LoVo (cell line): ENCODE data around the gene GNB1.
"Not testable (repeated sequence)": the region's sequence is repeated elsewhere in the genome, so short reads cannot be mapped to it uniquely, and the experiment has no call there.

ENCODE experiments used
- DNase-seq: peaks from one replicate; pipeline ENCODE4 v3.0.0-alpha.2; 2016; ENCODE audit warnings: low spot score

Gene GNB1

DNA sequence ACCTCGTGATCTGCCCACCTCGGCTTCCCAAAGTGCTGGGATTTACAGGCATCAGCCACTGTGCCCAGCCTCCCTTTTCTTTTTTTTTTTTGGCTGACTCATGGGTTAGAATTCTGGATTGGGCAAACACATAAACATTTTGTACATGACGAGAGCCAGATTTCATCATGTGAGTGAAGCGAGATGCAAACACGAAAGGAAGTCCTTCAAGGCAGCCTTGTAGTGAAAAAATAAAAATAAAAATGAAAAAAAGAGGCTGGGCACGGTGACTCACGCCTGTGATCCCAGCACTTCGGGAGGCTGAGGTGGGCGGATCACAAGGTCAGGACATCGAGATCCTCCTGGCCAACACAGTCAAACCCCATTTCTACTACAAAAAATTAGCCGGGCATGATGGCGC, 149.9 kb downstream of the GNB1 start:
- peak; percentile 6 for DNase-seq

DNA sequence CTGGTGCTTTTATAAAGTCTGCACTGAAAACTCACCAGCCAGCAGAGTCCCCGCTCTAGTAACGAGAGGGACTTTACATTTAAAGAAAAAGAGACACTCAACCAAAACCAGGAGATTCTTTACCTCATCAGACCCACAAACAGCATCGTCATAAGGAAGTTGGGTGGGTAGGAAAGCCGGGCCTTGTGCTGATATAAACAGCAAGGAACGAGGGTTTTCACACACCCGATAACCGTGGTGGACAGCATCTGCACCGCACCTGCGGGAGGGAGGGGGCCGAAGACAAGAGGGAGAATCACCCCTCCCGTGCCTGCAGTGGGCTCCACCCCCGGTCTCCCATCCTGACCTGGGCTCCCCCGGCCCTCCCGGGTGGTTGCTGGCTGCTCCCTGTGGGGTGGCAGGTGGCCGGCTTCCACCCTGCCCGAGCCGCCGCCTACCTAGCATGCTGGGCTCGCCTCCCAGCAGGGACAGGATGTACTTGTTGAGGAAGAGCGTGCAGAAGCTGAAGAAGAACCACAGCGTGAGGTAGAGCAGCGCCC, 152.0 kb downstream of the GNB1 start:
- DNase-seq: not testable (repeated sequence)

DNA sequence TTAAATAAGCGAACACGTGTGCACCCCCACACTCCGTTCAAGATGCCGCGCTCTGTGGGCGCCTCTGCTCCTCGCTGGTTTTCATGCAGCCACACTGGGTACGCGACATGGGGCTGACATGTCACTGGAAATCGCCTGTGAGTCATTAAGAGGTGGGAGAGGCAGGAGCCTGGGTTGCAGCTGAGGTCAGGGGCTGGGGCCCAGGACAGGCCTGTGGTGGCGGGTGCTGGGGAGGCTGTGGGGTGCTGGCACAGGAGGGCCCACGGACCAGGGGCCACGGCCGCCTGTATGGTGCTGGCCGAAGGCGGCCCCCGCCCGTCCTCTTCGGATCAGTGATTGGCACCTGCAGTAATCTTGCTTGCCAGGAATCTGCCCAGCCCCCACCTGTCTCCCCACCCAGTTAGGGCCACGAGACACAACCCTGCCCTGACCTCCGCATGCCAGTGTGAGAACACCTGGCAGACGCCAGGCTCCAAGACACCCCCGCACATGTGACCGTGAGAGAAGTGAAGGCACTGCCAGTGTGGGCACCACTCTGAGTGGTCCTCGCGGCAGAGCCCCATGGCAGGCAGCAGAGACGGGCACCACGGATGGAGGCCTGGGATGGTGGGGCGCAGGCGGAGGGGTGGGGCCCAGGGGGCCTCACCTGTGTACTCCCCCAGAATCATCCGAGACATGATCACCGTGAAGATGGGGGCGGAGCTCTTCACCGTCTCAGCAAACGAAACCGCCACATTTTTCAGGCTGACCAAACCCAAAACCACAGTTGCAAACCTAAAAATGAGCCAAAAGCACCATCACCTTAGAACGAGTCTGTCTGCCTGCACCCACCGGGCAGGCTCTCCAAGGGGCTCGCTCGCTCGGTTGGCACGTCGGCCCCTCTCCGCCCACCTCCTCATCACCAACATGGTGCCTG, 153.0 kb downstream of the GNB1 start:
- DNase-seq: not testable (repeated sequence)
